HPDE6-E6E7 (cell line): ENCODE measurements around the gene RFC5.
"Not testable (repeated sequence)": the region's sequence is repeated elsewhere in the genome, so short reads cannot be mapped to it uniquely, and the experiment has no call there.

ENCODE experiments used
- DNase-seq: peaks from one replicate; pipeline ENCODE4 v3.0.0; 2011; ENCODE audit warnings: missing footprints; ENCODE audit errors: extremely low spot score

Gene RFC5

GRCh38 chr12:118016424-118017264, at the start of gene RFC5:
Gene RFC5, plus strand, starts transcription at chr12:118016703. Its CDS starts 125 bp downstream, at chr12:118016828.
- peak; percentile 93 for DNase-seq

DNA sequence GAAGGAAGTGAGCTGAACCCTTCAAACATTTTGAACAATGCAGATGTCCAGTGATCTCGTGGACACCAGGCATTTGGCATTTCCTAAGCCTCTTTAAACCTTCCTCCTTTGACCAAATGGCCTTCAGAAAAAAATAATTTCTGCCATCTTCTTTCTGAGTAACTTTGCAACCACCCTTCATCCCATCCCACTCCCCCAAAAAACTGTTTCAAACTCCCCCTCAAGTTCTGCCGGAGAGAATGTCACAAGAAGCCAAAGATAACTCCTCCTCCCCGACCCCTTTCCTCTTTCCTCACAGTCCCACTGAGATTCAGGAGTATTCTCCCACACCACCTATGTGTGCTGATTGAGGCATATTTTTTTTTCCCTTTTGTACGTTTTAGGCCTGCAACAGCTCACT, 49.5 kb upstream of the RFC5 start:
- no peak for DNase-seq

- DNase-seq: no peak
Observed at GRCh38 chr12:117967512-117967911, 49.0 kb upstream of the RFC5 start.

DNA sequence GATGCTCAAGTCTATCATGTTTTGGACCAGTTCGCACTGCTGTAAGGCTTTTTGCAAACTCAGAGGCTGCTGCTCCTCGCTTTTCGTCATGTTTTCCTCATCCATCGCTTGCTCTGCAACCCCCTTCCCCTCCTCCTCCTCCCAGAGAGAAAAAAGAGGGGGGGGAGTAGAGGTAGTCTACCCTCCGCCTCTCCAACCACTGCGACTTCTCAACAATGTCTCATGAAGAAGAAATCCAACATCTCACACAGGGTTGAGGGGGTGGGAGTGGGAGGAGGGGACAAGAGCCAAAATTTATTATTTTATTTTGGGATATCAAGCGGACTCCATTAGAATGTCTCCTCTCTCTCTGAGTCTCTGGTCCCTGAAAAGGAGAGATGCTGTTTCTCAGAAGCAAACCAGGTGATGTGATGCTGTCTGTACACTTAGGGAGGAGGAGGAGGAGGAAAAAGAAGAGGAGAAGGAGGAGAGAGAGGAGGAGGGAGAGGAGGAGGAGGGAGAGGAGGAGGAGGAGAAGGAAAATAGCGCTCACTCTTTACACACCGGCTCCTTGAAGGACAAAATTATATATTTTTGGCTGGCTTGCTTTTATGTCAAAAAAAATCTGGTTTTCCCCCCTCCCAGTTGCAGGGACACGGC, 48.2 kb upstream of the RFC5 start:
- DNase-seq: no peak

- peak; percentile 62 for DNase-seq
Observed at GRCh38 chr12:117968826-117969659, 47.5 kb upstream of the RFC5 start, which contains the start of gene KSR2. Gene KSR2, minus strand, starts transcription at chr12:117968990. Its CDS starts 735 bp downstream, at chr12:117968255.

- no peak for DNase-seq
Observed at GRCh38 chr12:117970334-117970733, 46.2 kb upstream of the RFC5 start.

DNA sequence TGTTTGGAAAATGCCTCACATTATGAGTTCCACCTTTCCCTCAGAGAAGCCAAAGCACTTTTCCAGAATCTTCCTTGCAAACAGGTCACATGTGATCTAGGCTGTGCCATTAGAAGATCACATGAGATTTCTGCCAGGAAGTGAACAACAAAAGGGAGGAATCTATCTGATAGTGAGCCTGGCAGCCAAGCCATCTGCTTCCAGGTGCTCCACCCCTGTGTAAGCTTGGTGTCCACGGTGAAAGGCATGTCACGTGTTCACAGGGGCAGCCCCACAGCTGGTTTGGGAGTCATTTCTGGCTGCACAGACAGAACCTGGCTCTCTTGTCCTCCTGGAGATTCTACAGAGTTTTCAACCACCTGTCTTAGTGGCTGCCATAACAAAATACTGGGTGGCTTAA, 44.2 kb upstream of the RFC5 start:
- DNase-seq: no peak

- DNase-seq: no peak
Observed at GRCh38 chr12:117975006-117975405, 41.5 kb upstream of the RFC5 start.

- DNase-seq: no peak
Observed at GRCh38 chr12:117977373-117977772, 39.1 kb upstream of the RFC5 start.

- DNase-seq: no peak
Observed at GRCh38 chr12:117980616-117981015, 35.9 kb upstream of the RFC5 start.

DNA sequence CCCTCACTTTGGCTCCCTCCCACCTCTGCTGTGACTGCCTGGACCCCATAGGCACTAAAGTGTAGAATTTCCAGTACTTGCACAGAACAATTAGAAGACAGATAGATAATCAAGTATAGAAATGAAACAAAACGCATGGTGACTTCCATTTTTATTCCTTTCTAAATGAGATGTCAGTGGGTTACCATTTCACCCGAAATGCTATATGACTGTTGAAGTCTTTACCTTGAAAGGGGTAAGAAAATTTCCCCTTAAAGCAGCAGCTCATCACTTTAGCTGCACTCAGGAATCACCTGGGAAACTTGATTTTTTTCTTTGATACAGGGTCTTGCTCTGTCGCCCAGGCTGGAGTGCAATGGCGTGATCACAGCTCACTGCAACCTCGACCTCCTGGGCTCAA, 35.2 kb upstream of the RFC5 start:
- DNase-seq: no peak

DNA sequence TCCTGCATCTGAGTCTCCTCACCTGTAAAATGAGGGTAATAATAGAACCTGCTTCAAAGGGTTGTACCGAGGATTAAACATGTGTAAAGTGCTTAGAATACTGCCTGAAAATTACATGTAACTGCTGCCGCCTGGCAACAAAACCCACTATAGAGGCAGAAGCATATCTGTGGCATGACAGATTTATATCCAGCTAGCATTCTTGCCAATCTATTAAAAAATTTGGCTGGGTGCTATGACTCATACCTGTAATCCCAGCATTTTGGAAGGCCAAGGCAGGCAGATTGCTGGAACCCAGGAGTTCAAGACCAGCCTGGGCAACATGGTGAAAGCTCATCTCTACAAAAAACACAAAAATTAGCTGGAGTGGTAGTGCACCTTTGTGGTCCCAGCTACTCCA, 31.3 kb upstream of the RFC5 start:
- DNase-seq: no peak

DNA sequence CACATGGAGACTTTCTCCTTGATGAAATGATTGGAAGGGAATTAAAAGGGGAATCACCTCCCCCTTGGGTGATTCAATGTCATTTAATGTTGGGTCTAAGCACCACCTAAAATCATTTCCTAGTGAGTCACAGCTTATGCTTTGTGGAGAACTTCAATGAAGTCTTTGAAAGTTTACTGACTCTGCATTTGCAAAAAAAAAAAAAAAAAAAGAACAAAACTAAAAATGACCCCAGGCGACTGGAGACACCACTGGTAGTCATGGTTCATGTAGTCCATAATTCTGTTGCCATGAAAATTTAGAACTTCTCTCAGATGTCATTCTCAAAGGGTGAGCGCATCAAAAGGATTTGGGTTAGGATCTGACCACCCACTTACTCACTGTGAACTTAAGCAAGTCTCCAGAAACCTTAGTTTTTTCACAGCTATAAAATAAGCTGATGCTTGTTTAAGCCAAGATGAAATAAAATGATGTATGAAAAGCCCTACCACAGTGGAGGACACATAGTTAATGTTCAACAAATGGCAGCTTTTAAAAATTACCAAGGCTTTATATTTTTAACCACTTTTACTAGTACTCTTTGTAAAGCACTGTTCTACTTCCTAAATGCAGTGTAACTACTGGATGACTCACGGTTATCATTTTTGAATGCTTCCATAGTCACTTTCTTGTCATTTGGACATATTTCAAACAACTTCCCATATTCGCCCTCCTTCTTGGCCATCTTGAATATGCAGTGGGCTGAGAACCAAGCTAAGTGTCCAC, 29.6 kb upstream of the RFC5 start:
- DNase-seq: peak; percentile 36

DNA sequence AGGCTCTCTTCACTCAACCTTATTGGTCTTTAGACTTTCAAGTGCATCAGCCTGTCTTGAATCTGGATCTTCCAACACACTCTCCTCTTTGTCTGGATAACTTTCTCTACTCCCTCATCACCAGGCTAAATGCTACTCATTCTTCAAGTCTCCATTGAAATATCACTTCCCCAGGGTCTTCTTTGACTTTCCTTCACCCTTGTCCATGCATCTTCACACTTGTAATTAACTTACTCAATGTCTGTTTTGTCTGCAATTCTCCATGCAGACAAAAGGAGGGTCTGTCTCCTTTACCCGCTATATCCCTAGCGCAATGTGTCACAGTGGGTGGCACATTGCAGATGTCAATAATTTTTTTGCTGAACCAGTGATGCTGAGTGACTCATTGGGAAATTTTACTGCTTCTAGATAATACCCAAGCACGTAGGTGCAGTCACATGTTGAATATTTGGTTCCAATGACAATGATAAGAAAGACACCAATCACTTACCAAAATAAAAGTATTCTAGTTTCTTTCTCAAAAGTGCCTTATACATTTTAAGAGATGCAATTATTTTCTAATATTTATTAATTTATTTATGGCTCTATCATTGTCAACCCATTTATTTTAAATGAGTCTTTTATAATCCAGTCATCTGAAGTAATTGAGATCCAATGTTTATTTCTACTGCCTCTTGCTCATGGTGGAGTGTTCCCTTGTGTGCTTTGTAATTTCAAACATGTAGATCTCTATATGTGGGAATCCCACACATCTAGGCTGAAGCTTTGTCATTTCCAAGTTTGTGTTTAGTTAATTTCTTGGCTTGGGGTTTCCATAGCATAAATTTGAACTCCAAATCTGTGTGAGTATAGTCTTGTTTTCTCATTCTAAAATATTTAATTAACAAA, 21.7 kb upstream of the RFC5 start:
- no peak for DNase-seq

DNA sequence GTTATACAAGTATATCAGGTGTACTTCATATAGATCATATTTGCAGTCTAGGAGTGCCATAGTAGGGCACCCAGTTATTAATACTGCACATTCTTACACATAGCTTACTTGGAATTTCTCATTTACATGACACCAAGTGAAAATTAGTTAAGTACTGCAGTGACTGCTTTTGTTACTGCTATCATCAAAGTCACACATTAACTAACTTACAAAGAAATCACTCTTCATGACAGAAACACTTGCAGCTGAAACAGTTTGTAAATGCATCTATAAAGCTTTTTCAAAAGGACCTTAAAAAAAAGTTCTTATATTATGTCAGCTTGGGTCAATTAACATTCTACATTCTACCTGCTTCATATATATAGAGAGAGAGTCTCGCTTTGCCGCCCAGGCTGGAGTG, 17.8 kb upstream of the RFC5 start:
- DNase-seq: no peak

DNA sequence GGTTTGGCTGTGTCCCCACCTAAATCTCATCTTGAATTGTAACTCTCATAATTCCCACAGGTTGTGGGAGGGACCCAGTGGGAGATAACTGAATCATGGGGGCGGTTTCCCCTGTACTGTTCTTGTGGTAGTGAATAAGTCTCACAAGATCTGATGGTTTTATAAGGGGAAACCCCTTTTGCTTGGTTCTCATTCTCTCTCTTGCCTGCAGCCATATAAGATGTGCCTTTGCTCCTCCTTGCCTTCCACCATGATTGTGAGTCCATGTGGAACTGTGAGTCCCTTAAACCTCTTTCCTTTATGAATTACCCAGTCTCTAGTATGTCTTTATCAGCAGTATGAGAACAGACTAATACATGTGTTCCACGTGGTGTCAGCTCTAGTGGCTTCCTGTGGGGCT, 16.7 kb upstream of the RFC5 start:
- DNase-seq: not testable (repeated sequence)

- DNase-seq: no peak
Observed at GRCh38 chr12:118010903-118011302, 5.6 kb upstream of the RFC5 start.

DNA sequence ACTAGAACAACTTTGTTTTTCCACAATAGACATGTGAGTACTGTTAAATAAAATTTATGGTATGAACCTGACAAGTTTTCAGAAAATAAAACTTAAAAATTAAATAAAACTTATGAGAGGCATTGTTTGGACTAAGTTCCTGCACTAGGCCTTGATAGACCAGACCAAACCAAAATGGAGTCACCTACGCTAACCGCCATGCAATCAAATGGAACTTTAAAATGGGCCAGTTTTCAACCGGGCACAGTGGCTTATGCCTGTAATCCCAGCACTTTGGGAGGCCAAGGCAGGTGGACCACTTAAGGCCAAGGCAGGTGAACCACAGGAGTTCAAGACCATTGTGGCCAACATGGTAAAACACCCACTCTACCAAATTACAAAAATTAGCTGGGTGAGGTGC, 5.1 kb upstream of the RFC5 start:
- no peak for DNase-seq

DNA sequence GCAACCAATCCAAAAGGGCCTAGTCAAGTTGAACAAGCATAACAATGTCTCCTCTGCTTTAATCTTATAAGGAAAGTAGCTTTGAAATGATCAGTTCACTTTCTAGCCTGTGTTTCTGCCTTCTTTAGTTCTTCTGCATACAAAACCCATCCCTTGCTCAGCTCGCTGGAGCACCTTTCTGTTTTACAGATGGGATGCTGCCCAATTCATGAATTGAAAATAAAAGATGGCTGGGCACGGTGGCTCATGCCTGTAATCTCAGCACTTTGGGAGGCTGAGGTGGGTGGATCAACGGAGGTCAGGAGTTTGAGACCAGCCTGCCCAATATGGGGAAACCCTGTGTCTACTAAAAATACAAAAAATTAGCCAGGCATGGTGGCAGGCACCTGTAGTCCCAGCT, 4.5 kb upstream of the RFC5 start:
- no peak for DNase-seq

- no peak for DNase-seq
Observed at GRCh38 chr12:118013283-118013682, 3.2 kb upstream of the RFC5 start.

DNA sequence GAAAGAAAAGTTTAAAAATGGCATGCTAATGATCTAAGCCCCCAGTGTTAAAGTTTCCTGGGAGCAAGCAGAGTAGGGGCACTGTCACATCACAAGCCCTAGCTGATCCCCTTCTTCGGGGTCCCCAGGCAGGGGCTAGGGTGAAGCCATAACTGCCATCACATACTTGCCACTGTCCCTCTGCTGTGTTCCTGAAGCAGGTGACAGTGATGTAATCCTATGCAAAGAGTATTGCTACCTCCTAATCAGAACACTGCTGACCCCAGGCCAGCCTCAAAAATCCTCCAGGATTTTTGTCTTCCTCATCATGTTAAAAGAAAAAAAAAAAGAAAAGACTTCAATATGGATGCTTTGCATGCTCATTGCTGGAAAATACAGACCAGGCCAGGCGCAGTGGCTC, 1.2 kb upstream of the RFC5 start:
- DNase-seq: no peak
